BE2C (cell line): ENCODE data around the gene CACHD1.
"Not testable (repeated sequence)": the region's sequence is repeated elsewhere in the genome, so short reads cannot be mapped to it uniquely, and the experiment has no call there.

ENCODE experiments used
- DNase-seq: peaks from one replicate; pipeline ENCODE4 v3.0.0-alpha.2; 2020
- H3K27me3 ChIP-seq: fragments of 250-450 bp; sonication (Bioruptor Pico); 2 replicates; pipeline ENCODE4 v1.5.1; 2020; ENCODE audit warnings: mild to moderate bottlenecking
- H3K36me3 ChIP-seq: fragments of 250-450 bp; sonication (Bioruptor Pico); 2 replicates; pipeline ENCODE4 v1.5.1; 2020; ENCODE audit warnings: mild to moderate bottlenecking
- H3K4me1 ChIP-seq: fragments of 250-450 bp; sonication (Bioruptor Pico); 2 replicates; pipeline ENCODE4 v1.5.1; 2020
- H3K4me3 ChIP-seq: 2 replicates; pipeline ENCODE4 v1.5.1; 2011; ENCODE audit warnings: low read depth, low read length
- H3K9me3 ChIP-seq: fragments of 250-450 bp; sonication (Bioruptor Pico); 2 replicates; pipeline ENCODE4 v1.5.1; 2020
- CTCF ChIP-seq: IDR thresholded peaks from 2 replicates; pipeline ENCODE4 v1.5.1; 2012; ENCODE audit warnings: mild to moderate bottlenecking, low read depth, low read length

Gene CACHD1

GRCh38 chr1:64502083-64502482 lies 32.2 kb downstream of the CACHD1 start:
- Histone ChIP-seq H3K4me1 (no peaks in the 10 kb centered on the region; the same call in none of the 2 replicates), H3K9me3 (no peaks in the 10 kb centered on the region), H3K36me3 (no peaks in the 10 kb centered on the region), H3K4me3 (no peak overlapping the region), H3K27me3 (no peaks in the 10 kb centered on the region)
- no peak for TF ChIP-seq CTCF
- no peak for DNase-seq

- TF ChIP-seq CTCF: no peak
- no peaks in the 10 kb centered on the region; the same call in none of the 2 replicates for H3K4me1 ChIP-seq
- no peaks in the 10 kb centered on the region for H3K27me3 ChIP-seq
- H3K9me3 ChIP-seq: no peaks in the 10 kb centered on the region
- no peak overlapping the region for H3K4me3 ChIP-seq
- no peaks in the 10 kb centered on the region for H3K36me3 ChIP-seq
- no peak for DNase-seq
These were observed 33.0 kb downstream of the CACHD1 start for GRCh38 chr1:64502931-64503330.

GRCh38 chr1:64505232-64505943 lies 35.5 kb downstream of the CACHD1 start:
- no peaks in the 10 kb centered on the region for H3K9me3 ChIP-seq
- TF ChIP-seq CTCF: no peak
- no peaks in the 10 kb centered on the region for H3K36me3 ChIP-seq
- H3K4me1 ChIP-seq: no peaks in the 10 kb centered on the region; the same call in none of the 2 replicates
- DNase-seq: peak; percentile 56
- H3K4me3 ChIP-seq: peak overlapping the region; percentile 48
- H3K27me3 ChIP-seq: no peaks in the 10 kb centered on the region

GRCh38 chr1:64505944-64506655 lies 36.2 kb downstream of the CACHD1 start:
- no peaks in the 10 kb centered on the region for H3K27me3 ChIP-seq
- no peaks in the 10 kb centered on the region for H3K9me3 ChIP-seq
- no peak for DNase-seq
- TF ChIP-seq CTCF: no peak
- H3K4me3 ChIP-seq: peak overlapping the region; percentile 32
- no peaks in the 10 kb centered on the region; the same call in none of the 2 replicates for H3K4me1 ChIP-seq
- H3K36me3 ChIP-seq: no peaks in the 10 kb centered on the region

GRCh38 chr1:64508629-64509028 lies 38.7 kb downstream of the CACHD1 start:
- DNase-seq: no peak
- TF ChIP-seq CTCF: no peak
- H3K4me1 ChIP-seq: no peaks in the 10 kb centered on the region; the same call in 1 of the 2 replicates
- no peaks in the 10 kb centered on the region for H3K36me3 ChIP-seq
- H3K9me3 ChIP-seq: no peaks in the 10 kb centered on the region
- no peaks in the 10 kb centered on the region for H3K27me3 ChIP-seq
- no peak overlapping the region for H3K4me3 ChIP-seq

- H3K36me3 ChIP-seq: no peaks in the 10 kb centered on the region
- no peaks in the 10 kb centered on the region; the same call in 1 of the 2 replicates for H3K4me1 ChIP-seq
- H3K9me3 ChIP-seq: no peaks in the 10 kb centered on the region
- H3K4me3 ChIP-seq: no peak overlapping the region
- H3K27me3 ChIP-seq: no peaks in the 10 kb centered on the region
- no peak for DNase-seq
- no peak for TF ChIP-seq CTCF
These were observed 41.1 kb downstream of the CACHD1 start for GRCh38 chr1:64511044-64511443.

GRCh38 chr1:64512206-64512605 lies 42.3 kb downstream of the CACHD1 start:
- H3K4me1 ChIP-seq, DNase-seq: not testable (repeated sequence)

More at GRCh38 chr1:64512206-64512605, 42.3 kb downstream of the CACHD1 start:
- not testable (repeated sequence) for H3K9me3 ChIP-seq, H3K36me3 ChIP-seq, H3K4me3 ChIP-seq, H3K27me3 ChIP-seq
